Measurements from ENCODE around the gene EPS8L2. TPM values are rescaled to one million over a fixed set of nuclear protein-coding genes. Genes with fewer than 3 reads are reported as not detected.

EPS8L2 gene
- total and polyA plus RNA-seq, 9 of the 15 experiments (the other 6 are each of a cell fraction or from before 2014, with no cell fraction given) = 0.75 to 17.0 (median 3.7) TPM

DNA sequence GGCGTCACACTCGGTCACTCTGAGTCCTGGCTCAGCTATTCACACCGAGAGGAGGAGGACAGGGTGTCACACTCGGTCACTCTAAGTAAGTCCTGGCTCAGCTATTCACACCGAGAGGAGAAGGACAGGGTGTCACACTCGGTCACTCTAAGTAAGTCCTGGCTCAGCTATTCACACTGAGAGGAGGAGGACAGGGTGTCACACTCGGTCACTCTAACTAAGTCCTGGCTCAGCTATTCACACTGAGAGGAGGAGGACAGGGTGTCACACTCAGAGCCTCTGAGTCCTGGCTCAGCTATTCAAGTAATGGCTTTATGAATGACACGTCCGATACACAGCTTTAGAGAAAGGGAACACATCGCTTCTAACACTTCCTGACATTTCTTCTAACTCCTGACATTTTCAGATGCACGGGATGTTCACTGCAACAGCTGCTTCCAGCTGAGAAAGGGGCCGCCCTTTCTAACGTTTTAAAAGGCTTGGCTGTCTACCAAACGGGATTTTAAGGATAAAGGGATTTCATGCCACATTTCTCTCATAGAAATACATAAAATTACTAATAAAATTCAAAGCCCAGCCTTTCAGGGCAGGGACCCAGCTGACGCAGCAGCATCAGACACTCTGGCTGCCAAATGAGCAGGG, 40.8 kb upstream of the EPS8L2 start:
- Histone ChIP-seq H3K4me2 (ENCODE audit: insufficient read depth, low read length) (peak overlapping the region; percentile 72; the same call in 1 of the 2 replicates), H3K36me3 (ENCODE audit: control insufficient read depth, insufficient read depth, low read length) (peaks cover 74% of the 10 kb centered on the region), H3K9me3 (replicated peaks; ENCODE audit: control insufficient read depth, insufficient read depth, low read depth, low read length) (peaks cover 3% of the 10 kb centered on the region; the same call in 1 of the 2 replicates), H2AFZ (ENCODE audit: low read depth, low read length) (peak overlapping the region; percentile 82; the same call in 1 of the 2 replicates), H4K20me1 (replicated peaks; ENCODE audit: control insufficient read depth, insufficient read depth, low read length) (no peaks in the 10 kb centered on the region), H3K4me1 (replicated peaks in 1 of 2; ENCODE audit: control insufficient read depth in 2 of 2, insufficient read depth in 2 of 2, low read length in 2 of 2) (peaks cover 16 to 27% of the 10 kb centered on the region in 2 experiments; a peak in 4 of 5 replicates), H3K4me3 (no peak overlapping the region), H3K27me3 (ENCODE audit: control insufficient read depth in 2 of 2, insufficient read depth in 2 of 2, low read length in 2 of 2) (no peaks in the 10 kb centered on the region), H3K79me2 (ENCODE audit: control insufficient read depth, insufficient read depth, low read length) (peaks cover 32% of the 10 kb centered on the region), H3K27ac (ENCODE audit: extremely low read depth, low read depth, low read length) (peak overlapping the region; percentile 88), H3K9me1 (ENCODE audit: control insufficient read depth, insufficient read depth, low read length) (no peaks in the 10 kb centered on the region), H3K9ac (ENCODE audit: insufficient read depth in 1 of 2, low read depth in 2 of 2, low read length in 2 of 2) (peak overlapping the region; percentile 69 to 89)
- in situ Hi-C loops (cut with MboI) = no loop called here
- WGBS (ENCODE audit: insufficient coverage, low coverage, missing lambda C conversion rate) = 83% methylated on average over 9 of the region's 15 CpGs
- no peak for TF ChIP-seq SP2 (IDR thresholded peaks at IDR 0.05; ENCODE audit: extremely low read depth, low read depth, low read length, poor library complexity, severe bottlenecking)
- ATAC-seq (no peak), FAIRE-seq (no peak), DNase-seq (ENCODE audit: extremely low read depth in 1 of 4, low spot score in 3 of 4) (no peak)
- intact Hi-C loops (cut with micrococcal nuclease) = no loop called here
- no TSS peak for BruUV-seq (replicated peaks)
- POLR2A ChIA-PET = interaction anchor here (0.6 to 1.5 kb wide), 9 partner anchors 10 to 84 kb away, joined by 3 to 14 read pairs (median 4); partner anchors contain the start of gene TALDO1
- CTCF ChIA-PET (ENCODE audit: low intra/inter-chr PET ratio) = interaction anchor here (0.9 to 1.1 kb wide), 2 partner anchors 57 to 62 kb away, joined by 3 read pairs; no protein-coding TSS in a partner anchor

DNA sequence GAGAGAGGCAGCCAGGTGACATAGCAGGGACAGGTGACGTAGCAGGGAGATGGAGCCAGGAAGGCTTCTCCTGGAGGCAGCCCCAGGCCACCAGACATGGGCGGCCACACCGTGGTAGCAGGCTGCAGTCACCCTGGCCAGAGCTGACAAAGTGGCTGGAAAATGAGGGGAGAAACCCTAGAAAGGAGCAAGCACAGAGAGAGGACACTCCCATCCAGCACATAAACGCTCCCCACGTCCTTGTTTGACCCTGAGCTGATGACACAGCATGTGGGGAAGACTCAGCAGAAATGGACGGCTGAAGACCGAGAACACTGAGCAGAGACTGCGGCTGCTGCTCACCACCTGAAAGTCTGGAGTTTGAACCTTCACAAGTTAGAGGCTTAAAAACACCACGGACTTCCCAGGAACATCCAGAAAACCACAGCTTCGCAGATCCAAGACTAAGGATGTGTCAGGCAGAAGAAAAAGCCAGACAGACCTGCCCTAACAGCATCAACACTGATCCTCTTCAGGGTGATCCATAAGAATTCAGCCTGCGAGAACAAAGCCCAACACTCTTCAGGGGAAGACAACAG, 40.2 kb upstream of the EPS8L2 start:
- Histone ChIP-seq H3K4me3 (no peak overlapping the region), H3K9ac (ENCODE audit: insufficient read depth in 1 of 2, low read depth in 2 of 2, low read length in 2 of 2) (peak overlapping the region; percentile 69 to 89), H3K9me1 (ENCODE audit: control insufficient read depth, insufficient read depth, low read length) (no peaks in the 10 kb centered on the region), H3K4me2 (ENCODE audit: insufficient read depth, low read length) (peak overlapping the region; percentile 72; the same call in 1 of the 2 replicates), H3K27ac (ENCODE audit: extremely low read depth, low read depth, low read length) (peak overlapping the region; percentile 88), H3K36me3 (ENCODE audit: control insufficient read depth, insufficient read depth, low read length) (peaks cover 67% of the 10 kb centered on the region), H3K79me2 (ENCODE audit: control insufficient read depth, insufficient read depth, low read length) (peaks cover 32% of the 10 kb centered on the region), H3K9me3 (replicated peaks; ENCODE audit: control insufficient read depth, insufficient read depth, low read depth, low read length) (peaks cover 3% of the 10 kb centered on the region; the same call in 1 of the 2 replicates), H4K20me1 (replicated peaks; ENCODE audit: control insufficient read depth, insufficient read depth, low read length) (no peaks in the 10 kb centered on the region), H3K4me1 (replicated peaks in 1 of 2; ENCODE audit: control insufficient read depth in 2 of 2, insufficient read depth in 2 of 2, low read length in 2 of 2) (peaks cover 16 to 21% of the 10 kb centered on the region in 2 experiments; a peak in 4 of 5 replicates), H3K27me3 (ENCODE audit: control insufficient read depth in 2 of 2, insufficient read depth in 2 of 2, low read length in 2 of 2) (no peaks in the 10 kb centered on the region), H2AFZ (ENCODE audit: low read depth, low read length) (peak overlapping the region; percentile 82)
- intact Hi-C loops (cut with micrococcal nuclease) = no loop called here
- 20% methylated on average over 11 of the region's 11 CpGs for WGBS (ENCODE audit: insufficient coverage, low coverage, missing lambda C conversion rate)
- POLR2A ChIA-PET = interaction anchor here (0.6 to 1.5 kb wide), 14 partner anchors 9 to 297 kb away, joined by 3 to 14 read pairs (median 4); partner anchors contain the start of genes IRF7 and TALDO1
- in situ Hi-C loops (cut with MboI) = no loop called here
- BruUV-seq (replicated peaks) = no TSS peak
- CTCF ChIA-PET (ENCODE audit: low intra/inter-chr PET ratio) = interaction anchor here (0.9 to 1.1 kb wide), 2 partner anchors 56 to 62 kb away, joined by 3 read pairs; no protein-coding TSS in a partner anchor
- FAIRE-seq = peak; percentile 90
- peak; percentile 98 for ATAC-seq
- peak; percentile 63 to 86 (median 78) for DNase-seq (ENCODE audit: extremely low read depth in 1 of 4, low spot score in 3 of 4)
- TF ChIP-seq, protein P1, sequence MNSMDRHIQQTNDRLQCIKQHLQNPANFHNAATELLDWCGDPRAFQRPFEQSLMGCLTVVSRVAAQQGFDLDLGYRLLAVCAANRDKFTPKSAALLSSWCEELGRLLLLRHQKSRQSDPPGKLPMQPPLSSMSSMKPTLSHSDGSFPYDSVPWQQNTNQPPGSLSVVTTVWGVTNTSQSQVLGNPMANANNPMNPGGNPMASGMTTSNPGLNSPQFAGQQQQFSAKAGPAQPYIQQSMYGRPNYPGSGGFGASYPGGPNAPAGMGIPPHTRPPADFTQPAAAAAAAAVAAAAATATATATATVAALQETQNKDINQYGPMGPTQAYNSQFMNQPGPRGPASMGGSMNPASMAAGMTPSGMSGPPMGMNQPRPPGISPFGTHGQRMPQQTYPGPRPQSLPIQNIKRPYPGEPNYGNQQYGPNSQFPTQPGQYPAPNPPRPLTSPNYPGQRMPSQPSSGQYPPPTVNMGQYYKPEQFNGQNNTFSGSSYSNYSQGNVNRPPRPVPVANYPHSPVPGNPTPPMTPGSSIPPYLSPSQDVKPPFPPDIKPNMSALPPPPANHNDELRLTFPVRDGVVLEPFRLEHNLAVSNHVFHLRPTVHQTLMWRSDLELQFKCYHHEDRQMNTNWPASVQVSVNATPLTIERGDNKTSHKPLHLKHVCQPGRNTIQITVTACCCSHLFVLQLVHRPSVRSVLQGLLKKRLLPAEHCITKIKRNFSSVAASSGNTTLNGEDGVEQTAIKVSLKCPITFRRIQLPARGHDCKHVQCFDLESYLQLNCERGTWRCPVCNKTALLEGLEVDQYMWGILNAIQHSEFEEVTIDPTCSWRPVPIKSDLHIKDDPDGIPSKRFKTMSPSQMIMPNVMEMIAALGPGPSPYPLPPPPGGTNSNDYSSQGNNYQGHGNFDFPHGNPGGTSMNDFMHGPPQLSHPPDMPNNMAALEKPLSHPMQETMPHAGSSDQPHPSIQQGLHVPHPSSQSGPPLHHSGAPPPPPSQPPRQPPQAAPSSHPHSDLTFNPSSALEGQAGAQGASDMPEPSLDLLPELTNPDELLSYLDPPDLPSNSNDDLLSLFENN (IDR thresholded peaks at IDR 0.05; ENCODE audit: low read depth in 2 of 2, low read length in 2 of 2) = no peak
- peak; percentile 99 for TF ChIP-seq ZNF316 (IDR thresholded peaks at IDR 0.05)
- TF ChIP-seq, protein P2, sequence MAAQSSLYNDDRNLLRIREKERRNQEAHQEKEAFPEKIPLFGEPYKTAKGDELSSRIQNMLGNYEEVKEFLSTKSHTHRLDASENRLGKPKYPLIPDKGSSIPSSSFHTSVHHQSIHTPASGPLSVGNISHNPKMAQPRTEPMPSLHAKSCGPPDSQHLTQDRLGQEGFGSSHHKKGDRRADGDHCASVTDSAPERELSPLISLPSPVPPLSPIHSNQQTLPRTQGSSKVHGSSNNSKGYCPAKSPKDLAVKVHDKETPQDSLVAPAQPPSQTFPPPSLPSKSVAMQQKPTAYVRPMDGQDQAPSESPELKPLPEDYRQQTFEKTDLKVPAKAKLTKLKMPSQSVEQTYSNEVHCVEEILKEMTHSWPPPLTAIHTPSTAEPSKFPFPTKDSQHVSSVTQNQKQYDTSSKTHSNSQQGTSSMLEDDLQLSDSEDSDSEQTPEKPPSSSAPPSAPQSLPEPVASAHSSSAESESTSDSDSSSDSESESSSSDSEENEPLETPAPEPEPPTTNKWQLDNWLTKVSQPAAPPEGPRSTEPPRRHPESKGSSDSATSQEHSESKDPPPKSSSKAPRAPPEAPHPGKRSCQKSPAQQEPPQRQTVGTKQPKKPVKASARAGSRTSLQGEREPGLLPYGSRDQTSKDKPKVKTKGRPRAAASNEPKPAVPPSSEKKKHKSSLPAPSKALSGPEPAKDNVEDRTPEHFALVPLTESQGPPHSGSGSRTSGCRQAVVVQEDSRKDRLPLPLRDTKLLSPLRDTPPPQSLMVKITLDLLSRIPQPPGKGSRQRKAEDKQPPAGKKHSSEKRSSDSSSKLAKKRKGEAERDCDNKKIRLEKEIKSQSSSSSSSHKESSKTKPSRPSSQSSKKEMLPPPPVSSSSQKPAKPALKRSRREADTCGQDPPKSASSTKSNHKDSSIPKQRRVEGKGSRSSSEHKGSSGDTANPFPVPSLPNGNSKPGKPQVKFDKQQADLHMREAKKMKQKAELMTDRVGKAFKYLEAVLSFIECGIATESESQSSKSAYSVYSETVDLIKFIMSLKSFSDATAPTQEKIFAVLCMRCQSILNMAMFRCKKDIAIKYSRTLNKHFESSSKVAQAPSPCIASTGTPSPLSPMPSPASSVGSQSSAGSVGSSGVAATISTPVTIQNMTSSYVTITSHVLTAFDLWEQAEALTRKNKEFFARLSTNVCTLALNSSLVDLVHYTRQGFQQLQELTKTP (IDR thresholded peaks at IDR 0.05; ENCODE audit: low read depth in 1 of 2, partially characterized antibody in 2 of 2) = peak in 1 of 2 experiments; percentile 28
